Brain microvascular endothelial cell (primary cell): Measurements from ENCODE around the gene NUDT3.

Experiments used
- DNase-seq: peaks from one replicate; pipeline ENCODE4 v3.0.0-alpha.2; 2020
- H3K27ac ChIP-seq: fragments of 250-450 bp; sonication (Bioruptor Pico); 2 replicates; pipeline ENCODE4 v1.5.1; 2020; ENCODE audit warnings: mild to moderate bottlenecking, moderate library complexity
- H3K27me3 ChIP-seq: fragments of 250-450 bp; sonication (Bioruptor Pico); replicated peaks from 2 replicates; pipeline ENCODE4 v1.5.1; 2020; ENCODE audit warnings: mild to moderate bottlenecking
- H3K36me3 ChIP-seq: fragments of 250-450 bp; sonication (Bioruptor Pico); replicated peaks from 2 replicates; pipeline ENCODE4 v1.5.1; 2020; ENCODE audit warnings: mild to moderate bottlenecking
- H3K4me3 ChIP-seq: 2 replicates; pipeline ENCODE4 v1.5.1; 2011; ENCODE audit warnings: low read depth, mild to moderate bottlenecking, control low read depth, low read length, moderate library complexity
- CTCF ChIP-seq: IDR thresholded peaks from 2 replicates; pipeline ENCODE4 v1.5.1; 2011; ENCODE audit warnings: low read depth, mild to moderate bottlenecking, moderate library complexity, low read length, control low read depth, inconsistent platforms; ENCODE audit errors: missing control alignments
- in situ Hi-C: cut with HindIII; loops from 2 replicates; pipeline ENCODE4 v1.10.0; 2017; ENCODE audit warnings: low sequenced_read_pairs, low pct_ligation_motif_present

Gene NUDT3

GRCh38 chr6:34436803-34437643 is 44.6 kb upstream of the NUDT3 start:
- no peak for TF ChIP-seq CTCF
- in situ Hi-C loops, result no loop called here
- H3K27me3 ChIP-seq, result no peaks in the 10 kb centered on the region
- H3K27ac ChIP-seq, result no peak overlapping the region
- H3K36me3 ChIP-seq, result no peaks in the 10 kb centered on the region
- H3K4me3 ChIP-seq, result no peak overlapping the region
- no peak for DNase-seq

- in situ Hi-C loops, result no loop called here
- no peak for TF ChIP-seq CTCF
- Histone ChIP-seq H3K27me3 (no peaks in the 10 kb centered on the region), H3K27ac (no peak overlapping the region), H3K4me3 (no peak overlapping the region), H3K36me3 (no peaks in the 10 kb centered on the region)
- DNase-seq, result no peak
These were observed 43.4 kb upstream of the NUDT3 start for GRCh38 chr6:34435916-34436315.

GRCh38 chr6:34425498-34426410 is 33.3 kb upstream of the NUDT3 start, which contains the start of gene RPS10:
Gene RPS10 (minus strand): TSS chr6:34426069. CDS start chr6:34425221, 848 bp downstream.
- in situ Hi-C loops, result no loop called here
- TF ChIP-seq CTCF, result no peak
- peak; percentile 90 for DNase-seq
- Histone ChIP-seq H3K4me3 (peak within 1 kb of the TSS; percentile 97), H3K36me3 (peaks cover 44% of the 10 kb centered on the region), H3K27ac (peak within 1 kb of the TSS; percentile 94), H3K27me3 (no peaks in the 10 kb centered on the region)

- in situ Hi-C loops, result no loop called here
- DNase-seq, result no peak
- peak overlapping the region; percentile 94 for H3K27ac ChIP-seq
- TF ChIP-seq CTCF, result no peak
- H3K27me3 ChIP-seq, result no peaks in the 10 kb centered on the region
- peak overlapping the region; percentile 97 for H3K4me3 ChIP-seq
- peaks cover 51% of the 10 kb centered on the region for H3K36me3 ChIP-seq
These were observed 32.6 kb upstream of the NUDT3 start for GRCh38 chr6:34425132-34425497.

GRCh38 chr6:34424200-34425131 is 32.0 kb upstream of the NUDT3 start:
- in situ Hi-C loops, result no loop called here
- H3K27ac ChIP-seq, result peak overlapping the region; percentile 94
- peak overlapping the region; percentile 97 for H3K4me3 ChIP-seq
- H3K27me3 ChIP-seq, result no peaks in the 10 kb centered on the region
- no peak for TF ChIP-seq CTCF
- peaks cover 57% of the 10 kb centered on the region for H3K36me3 ChIP-seq
- no peak for DNase-seq
